ENCODE measurements around the gene BTNL2.

- TF ChIP-seq CTCF (conservative IDR thresholded peaks at IDR 0.05) = no peak
- TF ChIP-seq EZH2 (IDR thresholded peaks at IDR 0.05; ENCODE audit: low read depth) = no peak
Measured at GRCh38 chr6:32396028-32396427, 11.0 kb downstream of the BTNL2 start.
